ENCODE data around the gene TBC1D10A. TPM values are rescaled to one million over a fixed set of nuclear protein-coding genes. Genes with fewer than 3 reads are reported as not detected.
A peak's percentile ranks its signal among the peaks of the same experiment; 100 is the strongest.

TBC1D10A gene
- total and polyA plus RNA-seq, 12 donors: 3.2 to 9.5 (median 5.7) TPM

DNA sequence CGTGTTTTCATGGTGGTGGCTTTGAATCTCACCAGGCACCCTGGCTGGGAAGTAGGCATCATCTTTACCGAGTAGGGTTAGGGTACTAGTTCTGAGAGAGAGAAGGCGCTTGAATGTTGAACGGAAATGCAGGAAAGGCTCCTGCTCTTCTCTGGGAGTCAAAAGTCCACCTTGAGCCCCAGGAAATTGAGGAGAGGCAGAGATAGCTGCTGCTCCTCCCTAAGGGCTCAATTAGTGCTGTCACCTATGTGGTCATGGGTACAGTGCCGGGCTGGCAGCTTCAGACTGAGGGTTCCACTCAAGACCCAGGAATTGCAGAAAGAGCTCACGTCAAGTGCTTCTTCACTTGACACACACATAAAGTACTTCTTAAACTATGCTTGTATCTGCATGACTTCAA, 31.8 kb upstream of the TBC1D10A start:
- no peaks in the 10 kb centered on the region for H3K9me3 ChIP-seq
- H3K36me3 ChIP-seq: peaks cover 0 to 9% (median 0%) of the 10 kb centered on the region in 9 donors
- no peak for TF ChIP-seq CTCF (IDR thresholded peaks at IDR 0.05)
- 92% methylated on average over 6 of the region's 6 CpGs for WGBS, 2 donors
- H3K4me3 ChIP-seq: no peak overlapping the region
- H3K27me3 ChIP-seq: no peaks in the 10 kb centered on the region
- peaks cover 11 to 35% (median 28%) of the 10 kb centered on the region in 9 donors for H3K4me1 ChIP-seq
- DNase-seq (no peak), ATAC-seq (no peak)
- H3K27ac ChIP-seq: no peak overlapping the region
- intact Hi-C loops (cut with DNase I): loop anchor here in 1 of 10 donors (10.0 kb wide), 1 partner anchor 74 kb away; the partner anchor contains the start of gene CASTOR1

DNA sequence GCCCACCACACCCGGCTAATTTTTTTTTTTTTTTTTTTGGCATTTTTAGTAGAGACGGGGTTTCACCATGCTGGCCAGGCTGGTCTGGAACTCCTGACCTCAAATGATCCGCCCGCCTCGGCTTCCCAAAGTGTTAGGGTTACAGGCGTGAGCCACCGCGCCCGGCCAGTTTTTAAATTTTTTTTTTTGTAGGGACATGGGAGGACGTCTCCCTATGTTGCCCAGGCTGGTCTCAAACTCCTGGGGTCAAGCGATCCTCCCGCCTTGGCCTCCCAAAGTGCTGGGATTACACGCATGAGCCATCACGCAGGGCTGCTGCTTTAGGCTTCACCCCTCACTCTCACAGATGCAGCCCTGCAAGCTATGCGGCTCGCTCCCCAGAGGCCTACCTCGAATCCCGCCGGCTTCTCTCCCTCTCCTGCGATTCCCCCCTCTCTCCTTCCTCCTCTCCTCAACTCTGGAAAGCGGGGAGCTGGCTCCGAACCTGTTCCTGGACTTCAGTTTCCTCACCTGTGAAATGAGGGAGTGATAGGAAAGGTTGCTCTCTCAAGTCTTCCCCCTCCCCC, 31.0 kb upstream of the TBC1D10A start:
- intact Hi-C loops (cut with DNase I): loop anchor here in 3 of 10 donors (2.0 to 10.0 kb wide), 2 partner anchors 69 to 73 kb away; partner anchors contain the start of gene CASTOR1 (in 3 of the 3)
- peaks cover 0 to 16% (median 4%) of the 10 kb centered on the region in 9 donors for H3K36me3 ChIP-seq
- no peak for ATAC-seq
- H3K4me1 ChIP-seq: peaks cover 11 to 39% (median 30%) of the 10 kb centered on the region in 9 donors
- no peaks in the 10 kb centered on the region for H3K9me3 ChIP-seq
- H3K4me3 ChIP-seq: peak overlapping the region in 8 of 10 donors; percentile 71 to 97 (median 83)
- no peaks in the 10 kb centered on the region for H3K27me3 ChIP-seq
- TF ChIP-seq CTCF (IDR thresholded peaks at IDR 0.05): no peak
- WGBS, 2 donors: 50% methylated on average over 22 of the region's 22 CpGs
- no peak for DNase-seq
- H3K27ac ChIP-seq: no peak overlapping the region

GRCh38 chr22:30357236-30357570, 30.5 kb upstream of the TBC1D10A start:
- no peaks in the 10 kb centered on the region for H3K9me3 ChIP-seq
- DNase-seq (no peak), ATAC-seq (peak in 3 of 8 donors; percentile 1 to 5 (median 2))
- peaks cover 0 to 21% (median 9%) of the 10 kb centered on the region in 9 donors for H3K36me3 ChIP-seq
- H3K27ac ChIP-seq: peak overlapping the region in 7 of 10 donors; percentile 96 to 99 (median 99)
- peak overlapping the region; percentile 53 to 97 (median 83) for H3K4me3 ChIP-seq
- no peaks in the 10 kb centered on the region for H3K27me3 ChIP-seq
- WGBS, 2 donors: 1 to 3% methylated on average over 9 of the region's 9 CpGs
- intact Hi-C loops (cut with DNase I): loop anchor here in 3 of 10 donors (2.0 to 10.0 kb wide), 2 partner anchors 68 to 72 kb away; partner anchors contain the start of gene CASTOR1 (in 3 of the 3)
- H3K4me1 ChIP-seq: peaks cover 11 to 42% (median 32%) of the 10 kb centered on the region in 9 donors
- TF ChIP-seq CTCF (IDR thresholded peaks at IDR 0.05): no peak

DNA sequence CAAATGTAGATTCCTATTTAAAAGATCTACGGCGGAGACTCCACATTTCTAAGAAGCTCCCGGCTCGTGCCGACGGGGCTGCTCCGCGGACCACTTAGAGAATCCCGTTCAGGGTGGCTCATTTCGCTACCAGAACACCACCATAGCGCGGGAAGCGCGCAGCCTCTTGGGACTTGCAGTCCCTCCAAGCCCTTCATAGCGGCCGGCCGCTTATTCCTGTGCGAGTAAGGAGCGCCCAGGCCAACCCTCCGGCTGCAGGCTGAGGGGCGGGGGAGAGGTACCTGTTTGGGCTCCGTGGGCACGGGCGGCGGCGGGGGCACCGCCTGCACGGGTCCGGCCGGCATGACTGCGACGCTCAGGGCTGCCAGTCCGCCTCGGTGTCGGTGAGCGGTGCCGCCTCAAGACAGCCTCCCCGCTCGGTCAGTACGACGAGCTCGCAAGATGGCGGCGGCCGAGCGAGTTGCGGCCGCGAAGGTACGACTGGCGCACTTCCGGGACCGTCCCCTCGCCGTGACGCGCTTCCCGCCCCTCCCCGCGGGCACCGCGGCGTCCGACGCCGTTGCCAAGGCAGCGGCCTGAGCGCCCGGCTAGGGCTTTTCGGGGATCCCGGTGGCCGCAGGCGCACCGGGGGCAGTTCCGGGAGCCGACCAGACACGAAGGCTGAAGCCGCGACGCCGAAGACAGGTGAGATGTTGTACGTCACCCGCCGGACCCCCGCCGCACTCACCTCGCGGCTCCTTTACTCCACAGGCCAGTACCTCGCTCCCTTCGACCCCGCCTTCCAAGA, 29.9 kb upstream of the TBC1D10A start, which contains the start of the genes CCDC157 and SF3A1:
Gene CCDC157 (plus strand): TSS at position 559 of the 787 bp plus-strand sequence. CDS start 8,994 bp downstream, outside the sequence.
Gene SF3A1 (minus strand): TSS at position 446 of the 787 bp plus-strand sequence. CDS start 102 bp downstream, at position 344.
- TF ChIP-seq CTCF (IDR thresholded peaks at IDR 0.05): peak in 1 of 9 donors; percentile 17
- H3K9me3 ChIP-seq: no peaks in the 10 kb centered on the region
- peaks cover 0 to 26% (median 15%) of the 10 kb centered on the region in 9 donors for H3K36me3 ChIP-seq
- H3K4me3 ChIP-seq: peak within 1 kb of the TSS; percentile 53 to 97 (median 83)
- ATAC-seq: peak; percentile 98 to 99 (median 98)
- H3K27me3 ChIP-seq: no peaks in the 10 kb centered on the region
- peak; percentile 85 to 90 for DNase-seq
- intact Hi-C loops (cut with DNase I): loop anchor here in 7 of 10 donors (1.0 to 10.0 kb wide), 5 partner anchors 29 to 72 kb away; partner anchors contain the start of gene CASTOR1 (in 6 of the 7)
- peaks cover 11 to 42% (median 32%) of the 10 kb centered on the region in 9 donors for H3K4me1 ChIP-seq
- WGBS, 2 donors: 0 to 1% methylated on average over 86 to 91 of the region's 91 CpGs
- peak within 1 kb of the TSS; percentile 88 to 99 (median 96) for H3K27ac ChIP-seq
